Embryonic facial prominence (tissue), 1 donor: Measurements from ENCODE around the gene TNS3.
A peak's percentile ranks its signal among the peaks of the same experiment; 100 is the strongest.

Experiments used
- DNase-seq: peaks from one replicate; pipeline ENCODE4 v3.0.0-alpha.2; 2016; ENCODE audit errors: extremely low spot score

The TNS3 gene

DNA sequence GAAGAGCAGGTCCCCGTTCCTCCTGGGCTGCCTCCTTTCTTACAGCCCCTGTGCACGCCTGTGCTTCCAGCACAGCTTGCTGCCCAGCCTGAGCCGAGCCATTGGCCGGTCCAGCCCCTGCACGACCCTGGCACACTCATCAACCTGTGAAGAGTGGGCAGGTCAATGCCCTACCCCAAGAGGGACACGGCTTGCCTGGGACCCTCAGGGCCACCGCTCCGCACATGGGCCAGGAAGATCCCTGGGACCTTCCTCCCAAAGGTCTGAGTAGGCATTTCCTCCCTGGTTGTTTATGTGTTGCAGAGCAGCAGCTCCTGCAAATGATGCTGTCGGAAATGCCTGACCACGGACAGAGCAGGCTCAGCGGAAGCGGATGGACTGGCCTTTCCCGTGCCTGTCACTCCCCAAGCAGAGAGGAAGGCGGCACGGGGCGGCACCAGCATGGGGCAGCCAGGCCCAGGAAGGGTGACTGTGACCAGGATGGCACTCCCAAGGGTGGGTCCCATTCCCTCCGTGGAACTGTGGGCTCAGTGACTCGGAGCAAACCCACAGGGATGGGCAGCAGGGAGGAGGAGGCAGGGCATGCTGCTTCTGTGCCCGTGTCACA lies 252.5 kb downstream of the TNS3 start:
- no peak for DNase-seq

DNA sequence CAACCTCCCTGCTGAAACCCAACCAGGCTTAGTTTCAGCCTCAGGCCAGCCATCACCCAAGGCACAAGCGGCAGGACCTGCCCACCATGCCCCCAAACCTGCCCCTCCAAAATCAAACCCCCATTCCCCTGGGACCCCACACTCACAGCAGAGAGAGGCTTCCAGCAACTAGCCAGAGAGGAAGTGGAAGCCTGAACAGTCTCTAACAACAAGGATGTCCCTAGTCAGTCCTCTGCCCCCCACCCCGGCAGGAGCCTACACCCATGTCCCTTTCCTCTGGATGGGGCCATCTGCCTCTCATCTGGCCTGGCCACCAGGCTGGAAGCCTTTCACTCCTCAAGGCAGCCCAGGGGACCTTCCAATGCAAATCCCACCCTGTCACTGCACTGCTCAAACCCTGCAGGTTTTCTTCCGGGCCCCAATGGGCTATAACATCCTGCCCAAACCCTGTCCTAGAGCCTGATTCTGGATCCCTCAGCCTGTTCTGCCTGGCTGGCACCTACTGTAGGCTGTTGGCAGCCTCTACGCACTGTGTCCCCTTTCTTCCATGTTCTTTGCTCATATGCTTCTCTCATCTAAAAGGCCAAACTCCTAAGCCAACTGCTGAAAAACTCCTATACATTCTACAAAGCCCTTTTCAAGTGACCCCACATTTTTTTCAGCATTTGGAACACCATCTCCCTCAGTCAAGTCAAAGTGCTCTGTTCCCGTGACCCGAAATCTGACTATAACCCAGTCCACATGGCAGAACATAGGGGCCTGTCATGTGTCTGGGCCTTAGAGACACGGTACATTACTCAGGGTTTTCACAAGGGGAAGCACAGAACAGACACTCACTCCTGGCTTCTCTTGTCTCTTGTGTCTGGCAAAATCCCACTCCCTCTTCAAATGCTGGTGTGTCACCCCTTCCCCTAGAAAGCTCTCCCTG lies 253.3 kb downstream of the TNS3 start:
- no peak for DNase-seq

DNA sequence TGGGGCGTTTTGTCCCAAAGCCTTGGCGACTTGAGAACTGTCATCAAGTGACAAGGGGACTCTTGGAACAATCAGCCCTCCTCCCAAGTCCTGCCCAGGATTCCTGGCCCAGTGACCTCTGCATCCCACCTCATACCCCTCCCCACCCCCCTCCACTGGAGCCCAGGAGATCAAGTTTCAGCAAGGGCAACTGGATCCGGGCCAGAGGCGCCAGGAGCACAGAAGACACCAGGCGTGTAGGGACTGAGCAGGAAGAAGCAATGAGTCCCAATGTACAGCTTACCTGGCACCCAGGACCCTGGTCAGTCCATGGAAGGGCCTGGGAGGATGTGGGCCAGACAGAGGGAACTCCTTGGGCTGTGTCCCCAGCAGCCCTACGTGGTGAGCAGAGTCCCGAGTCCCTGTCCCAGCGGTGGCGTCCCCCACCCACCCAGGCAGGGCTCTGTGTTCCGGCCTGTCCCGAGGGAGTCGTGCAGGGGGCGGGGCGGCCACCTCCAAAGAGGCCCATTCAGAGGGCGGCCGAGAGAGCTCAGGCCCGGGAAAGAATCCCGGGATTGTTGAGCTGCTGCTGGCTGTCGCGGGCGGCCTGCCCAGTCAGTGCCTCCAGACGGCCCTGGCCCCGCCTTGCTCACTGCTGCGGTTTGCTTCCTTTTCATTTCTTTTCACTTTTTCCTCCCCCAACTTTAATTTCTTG lies 254.1 kb downstream of the TNS3 start:
- DNase-seq, result peak; percentile 68

DNA sequence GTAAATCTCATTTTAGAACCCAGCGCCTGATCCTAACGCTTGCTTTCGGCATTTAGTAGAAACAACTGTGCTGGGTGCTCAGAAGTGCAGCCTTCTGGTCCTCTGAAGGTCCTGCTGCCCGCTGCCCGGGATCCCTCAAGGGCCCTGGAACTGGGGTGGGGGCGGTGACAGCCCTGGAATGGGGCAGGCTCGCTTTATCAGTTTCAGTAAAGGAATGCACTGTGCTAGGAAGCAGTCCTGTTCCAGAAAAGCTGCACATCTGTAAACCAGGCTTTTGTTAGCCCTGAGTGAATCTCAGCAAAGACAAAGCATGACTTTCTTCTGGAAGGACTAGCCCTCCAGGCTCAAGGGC lies 254.6 kb downstream of the TNS3 start:
- DNase-seq, result no peak

DNA sequence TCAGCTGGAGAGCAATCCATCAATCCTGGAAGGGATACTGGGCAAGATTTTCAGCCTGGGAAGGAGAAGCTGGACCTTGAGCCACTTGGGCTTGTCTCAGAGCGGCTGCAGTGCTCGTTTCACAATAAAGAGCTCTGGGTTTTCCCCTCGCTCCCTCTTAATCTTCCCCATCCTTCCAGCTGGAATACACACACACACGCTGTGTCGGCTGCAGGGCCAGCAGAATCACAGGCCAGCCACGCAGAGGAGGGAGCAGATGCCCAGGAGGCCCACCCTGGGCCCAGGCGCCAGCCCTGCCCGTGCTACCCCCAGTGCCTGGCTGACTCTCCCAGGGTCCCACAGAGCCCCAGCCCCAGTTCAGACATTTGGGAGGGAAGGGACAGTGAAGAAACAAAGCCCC lies 255.1 kb downstream of the TNS3 start:
- no peak for DNase-seq

DNA sequence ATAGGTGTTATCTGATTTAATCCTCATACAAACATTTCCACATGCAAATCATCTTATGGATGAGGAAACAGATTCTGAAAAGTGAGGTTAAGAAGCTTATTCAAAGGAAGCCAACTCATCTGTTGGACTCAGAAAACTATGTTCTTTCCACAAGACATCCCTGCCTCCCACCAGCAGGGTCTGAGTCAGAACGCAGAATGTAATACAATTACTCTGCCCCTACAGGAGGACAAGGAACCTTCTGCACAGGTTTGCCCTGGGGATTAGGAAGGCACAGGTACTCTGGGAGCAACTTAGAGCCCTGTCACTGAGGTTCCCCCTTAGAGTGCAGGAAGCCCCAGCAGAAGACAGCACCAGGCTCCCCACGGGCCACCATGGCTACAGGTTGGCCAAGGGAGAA lies 255.7 kb downstream of the TNS3 start:
- no peak for DNase-seq

DNA sequence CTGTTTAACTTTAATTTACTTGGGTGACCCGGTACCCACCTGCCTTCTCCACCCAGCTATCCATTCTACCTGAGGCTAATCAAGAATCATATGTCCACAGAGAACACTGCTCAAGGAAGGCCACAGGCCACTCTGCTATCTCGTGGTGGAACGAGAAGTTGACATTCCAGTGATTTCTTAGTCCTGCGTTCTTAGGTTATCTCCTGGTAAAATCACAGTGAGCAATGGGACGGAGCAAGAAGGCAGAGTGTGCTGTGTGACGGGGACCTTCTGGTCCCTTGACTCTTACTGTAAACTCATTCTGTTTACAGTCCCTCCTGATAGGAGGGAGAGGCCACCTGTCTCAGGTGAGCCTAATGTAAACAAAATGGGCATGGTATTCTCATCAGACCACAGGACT lies 256.6 kb downstream of the TNS3 start:
- DNase-seq, result no peak

DNA sequence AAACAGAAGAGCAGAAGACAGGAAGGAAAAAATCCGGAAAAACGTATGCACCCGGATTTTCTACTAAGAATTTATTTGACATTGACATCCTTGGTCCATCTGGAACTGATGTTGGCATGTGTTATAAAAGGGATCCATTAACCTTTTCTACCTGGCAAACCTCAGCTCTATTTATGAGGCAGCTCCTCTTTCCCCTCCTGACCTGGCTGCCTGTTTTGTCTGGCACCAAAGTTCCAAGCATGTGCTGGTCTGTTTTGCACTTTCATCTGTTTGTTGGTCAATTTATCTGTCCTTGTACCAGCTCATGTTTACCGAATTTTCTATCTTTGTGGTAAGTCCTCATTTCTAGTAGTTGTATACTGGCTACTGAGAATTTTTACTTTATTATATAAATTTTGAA lies 258.0 kb downstream of the TNS3 start:
- no peak for DNase-seq

DNA sequence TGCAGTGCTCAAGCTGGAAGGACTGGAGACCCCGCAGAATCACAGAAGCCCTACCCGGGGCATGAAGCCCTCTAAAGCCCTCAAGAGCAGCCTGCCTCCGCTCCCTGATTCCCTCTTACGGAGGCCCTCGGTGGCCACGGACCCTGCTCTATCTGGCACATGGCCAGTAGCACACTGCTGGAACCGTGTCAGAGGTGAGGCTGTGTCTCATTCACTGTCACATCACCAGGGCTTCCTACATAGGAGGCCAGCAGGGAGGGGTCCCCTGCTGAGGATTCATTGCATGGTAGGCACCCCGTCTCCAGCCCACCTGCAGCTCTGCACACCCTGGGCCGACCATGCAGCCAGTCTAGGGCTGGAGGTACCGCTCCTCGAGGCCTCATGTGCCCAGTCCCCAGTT lies 259.2 kb downstream of the TNS3 start:
- no peak for DNase-seq

DNA sequence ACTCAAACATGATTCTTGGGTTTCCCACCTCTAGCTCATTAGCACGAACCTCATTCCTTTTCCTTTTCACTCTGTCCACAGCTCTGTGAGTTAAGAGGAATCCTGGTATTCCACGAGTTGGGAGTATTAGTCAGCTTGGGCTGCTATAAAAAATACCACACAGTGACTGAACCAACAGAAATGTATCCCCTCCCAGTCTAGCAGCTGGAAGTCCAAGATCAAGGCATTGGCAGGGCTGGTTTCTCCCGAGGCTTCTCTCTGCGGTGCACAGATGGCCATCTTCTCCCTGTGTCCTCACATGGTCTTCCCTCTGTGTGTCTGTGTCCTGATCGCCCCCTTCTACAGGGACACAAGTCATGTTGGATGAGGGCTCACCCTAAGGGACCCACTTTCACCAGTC lies 261.6 kb downstream of the TNS3 start:
- DNase-seq, result no peak

DNA sequence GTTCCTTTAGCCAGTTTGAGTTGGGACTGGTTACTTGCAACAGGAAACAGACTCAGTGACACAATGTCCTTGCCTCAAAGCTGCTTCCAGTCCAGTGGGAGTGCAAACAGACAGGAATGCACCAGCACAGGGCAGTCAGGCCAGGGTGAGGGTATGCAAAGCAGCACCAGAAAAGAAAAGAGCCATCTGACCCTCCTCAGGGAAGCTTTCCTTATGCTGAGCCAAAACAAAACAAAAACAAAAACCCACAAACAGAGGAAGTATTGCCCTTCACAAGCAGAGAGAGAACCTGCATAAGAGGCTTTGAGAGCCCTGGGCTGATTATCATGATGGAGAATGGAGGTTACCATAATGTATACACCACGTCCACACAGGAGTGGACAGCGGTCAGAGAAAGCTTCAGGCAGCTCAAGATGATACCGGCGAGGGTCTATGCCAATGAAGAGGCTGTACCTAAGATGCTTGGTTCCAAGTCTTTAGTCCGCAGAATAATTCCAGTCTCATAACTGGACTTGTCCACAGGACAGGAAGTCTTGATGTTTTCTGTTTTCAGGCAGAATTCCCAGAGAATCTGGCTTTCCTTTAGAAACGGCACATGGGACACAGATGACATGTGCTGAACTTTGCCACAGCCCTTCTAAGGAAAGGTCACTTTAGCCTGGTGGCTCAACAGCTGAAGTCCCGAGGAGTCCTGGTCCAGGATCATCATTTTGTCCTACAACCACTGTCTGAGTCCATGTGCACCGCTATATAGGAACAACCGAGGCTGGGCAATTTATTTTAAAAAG lies 263.3 kb downstream of the TNS3 start:
- DNase-seq, result no peak

DNA sequence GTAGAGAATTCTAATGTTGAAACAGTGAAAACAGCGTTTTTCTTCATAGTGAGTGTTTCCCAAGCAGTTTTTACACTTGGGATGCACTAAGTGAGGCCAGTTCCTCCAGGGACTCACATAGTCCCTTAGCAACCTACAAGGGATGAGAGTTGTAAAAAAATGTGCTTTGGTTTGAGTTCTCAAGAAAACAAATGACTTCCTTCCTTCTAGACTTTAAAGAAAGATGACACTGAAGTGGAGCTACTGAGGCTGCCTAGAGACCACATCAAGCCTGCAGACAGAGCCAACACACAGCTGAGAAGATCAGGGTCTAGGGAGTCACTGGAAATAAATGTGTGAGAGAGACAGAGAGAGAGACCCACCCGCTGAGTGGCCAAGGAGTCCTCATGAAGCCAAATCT lies 264.4 kb downstream of the TNS3 start:
- no peak for DNase-seq

DNA sequence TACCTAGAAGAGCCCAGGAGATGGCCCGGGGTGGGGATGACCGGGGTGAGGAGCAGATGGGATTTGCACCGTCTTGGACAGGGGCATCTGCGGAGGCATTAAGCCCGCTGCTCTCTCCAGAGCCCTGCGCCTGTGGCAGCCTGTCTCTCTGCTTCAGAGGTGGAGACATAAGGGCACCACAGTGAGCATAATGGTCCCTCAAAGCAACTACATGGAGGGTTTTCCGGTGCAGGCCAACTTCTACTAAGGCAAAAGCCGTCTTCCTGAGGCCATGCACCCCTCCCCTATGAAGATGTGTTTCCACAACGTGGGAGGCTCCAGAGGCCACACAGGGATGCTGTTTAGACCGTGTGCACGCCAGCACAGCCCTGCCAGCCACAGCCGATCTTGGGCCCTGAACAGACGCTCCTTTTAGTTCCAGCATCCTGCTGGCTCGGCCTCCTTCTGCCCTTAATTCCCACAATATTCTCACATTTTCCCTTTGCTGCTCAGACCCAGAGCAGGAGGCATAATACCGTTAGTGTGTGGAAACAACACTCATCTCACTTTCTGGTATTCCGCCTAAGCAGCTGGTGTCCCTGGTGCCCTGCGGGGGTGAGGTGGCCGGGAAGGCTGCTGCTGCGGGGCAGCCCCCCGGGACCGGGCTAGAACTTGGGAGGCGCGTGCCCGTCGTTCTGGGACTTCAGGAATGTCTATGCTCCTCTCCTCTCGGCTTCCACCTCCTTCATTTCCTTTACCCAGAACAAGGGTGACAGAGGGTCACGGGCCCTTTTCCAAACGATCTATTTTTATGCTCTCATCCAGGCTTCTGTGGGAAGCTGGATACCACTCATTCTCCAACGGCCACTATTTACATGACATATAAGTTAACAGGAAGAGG lies 266.9 kb downstream of the TNS3 start:
- DNase-seq, result no peak

DNA sequence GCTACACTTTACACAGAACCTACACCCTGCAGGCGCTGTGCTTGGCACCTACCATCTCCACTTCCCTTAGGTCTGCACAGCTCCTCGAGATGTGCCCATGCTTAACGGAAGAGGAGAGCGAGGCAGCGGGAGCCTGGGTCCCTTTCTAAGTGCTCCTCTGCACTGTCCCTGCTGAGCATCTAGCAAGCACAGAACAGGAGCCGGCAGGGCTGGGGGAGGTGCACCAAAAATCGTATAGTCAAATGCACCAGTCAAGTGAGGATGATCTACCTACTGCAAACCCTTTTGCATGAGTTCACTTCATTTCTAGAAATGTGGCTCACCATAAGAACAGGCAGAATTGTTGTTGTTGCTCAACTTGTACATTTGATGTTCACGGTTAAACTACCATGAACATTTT lies 267.7 kb downstream of the TNS3 start:
- DNase-seq, result no peak

DNA sequence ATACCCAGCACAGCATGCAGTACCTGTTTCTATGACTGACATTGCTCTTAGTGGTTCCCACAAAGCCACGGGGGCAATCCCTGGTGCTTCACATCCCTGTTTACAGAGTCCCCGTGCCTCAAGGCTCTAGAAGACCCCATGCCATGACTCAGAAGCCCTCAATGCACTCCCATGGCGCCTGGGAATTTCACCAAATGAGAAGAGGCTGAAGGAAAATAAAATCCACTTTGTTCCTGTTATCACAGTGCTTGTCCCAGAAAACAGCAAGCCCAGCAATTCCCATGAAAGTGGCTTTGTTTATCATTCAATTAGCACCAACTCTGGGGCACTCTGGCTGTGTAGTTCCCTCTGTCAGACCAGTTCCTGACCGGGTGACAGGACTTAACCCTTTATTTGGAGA lies 268.3 kb downstream of the TNS3 start:
- no peak for DNase-seq

DNA sequence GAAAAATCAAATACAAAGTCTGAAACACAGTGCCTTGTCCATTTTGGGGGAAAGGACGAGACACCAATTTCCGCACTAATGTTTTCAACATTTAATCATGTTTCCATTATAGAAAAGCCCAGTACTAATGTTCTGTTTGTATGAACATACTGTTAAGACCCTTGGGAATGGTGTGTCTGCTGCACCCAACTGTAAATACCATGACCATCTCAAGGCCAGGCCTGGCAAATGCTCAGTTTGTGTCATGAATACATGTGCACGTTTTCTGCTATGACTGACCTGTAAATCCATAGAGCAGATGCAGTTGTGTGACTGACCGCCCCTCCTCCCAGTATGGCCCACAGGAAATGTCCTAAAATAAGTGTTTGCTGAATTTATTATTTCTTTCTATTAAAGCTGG lies 270.0 kb downstream of the TNS3 start:
- no peak for DNase-seq

DNA sequence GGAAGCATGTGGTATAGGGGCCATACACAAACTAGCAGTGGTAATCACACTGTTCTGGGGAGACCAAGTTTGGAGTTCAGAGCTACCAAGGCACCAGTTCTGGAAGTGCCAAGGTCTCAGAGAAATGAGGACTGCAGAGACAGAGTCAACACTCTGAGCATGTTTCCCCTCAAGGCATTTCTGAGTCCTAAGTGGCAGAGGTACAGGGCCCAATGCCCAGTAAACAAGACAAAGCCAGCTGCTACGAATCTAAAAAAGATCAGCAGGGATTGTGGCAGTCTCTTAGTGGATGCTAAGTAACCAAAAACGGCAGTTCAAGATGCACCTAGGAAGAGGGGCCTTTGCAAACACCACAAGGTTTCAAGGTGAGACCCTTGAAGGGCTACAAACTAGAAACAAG lies 271.9 kb downstream of the TNS3 start:
- no peak for DNase-seq

DNA sequence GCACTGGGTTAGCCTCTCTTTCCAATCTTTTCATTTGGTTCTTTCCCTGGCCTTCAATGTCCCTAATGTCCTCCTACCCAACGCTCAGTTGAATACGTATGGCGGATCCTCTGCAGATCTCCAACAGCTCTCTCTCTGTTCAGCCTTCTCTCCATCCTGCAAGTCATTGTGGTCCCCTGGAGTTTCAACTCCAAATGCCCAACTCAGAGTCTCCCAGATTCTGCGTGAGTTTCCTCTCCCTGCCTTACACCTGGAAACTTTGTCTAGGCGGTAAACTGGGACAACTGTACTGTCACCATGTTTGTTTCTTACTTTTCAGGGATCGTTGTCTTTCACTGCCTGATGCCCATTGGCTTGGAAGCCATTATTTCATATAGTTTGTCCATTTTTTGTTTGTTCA lies 273.1 kb downstream of the TNS3 start:
- DNase-seq, result no peak

DNA sequence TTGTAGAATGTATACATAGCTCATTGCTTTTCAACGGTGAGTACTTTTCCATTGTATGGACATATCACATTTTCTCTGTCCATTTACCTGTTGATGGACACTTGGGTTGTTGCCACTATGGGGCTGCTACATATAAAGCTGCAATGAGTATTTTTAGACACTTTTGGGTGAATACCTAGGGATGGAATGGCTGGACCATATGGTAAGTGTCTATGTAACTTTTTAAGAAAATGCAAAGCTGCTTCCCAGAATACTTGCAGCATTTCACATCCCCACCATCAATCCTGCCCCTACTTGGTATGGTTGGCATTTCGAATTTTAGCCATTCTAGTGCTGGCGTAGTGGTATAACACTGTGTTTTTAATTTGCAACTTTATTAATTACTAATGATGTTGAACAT lies 274.6 kb downstream of the TNS3 start:
- no peak for DNase-seq

DNA sequence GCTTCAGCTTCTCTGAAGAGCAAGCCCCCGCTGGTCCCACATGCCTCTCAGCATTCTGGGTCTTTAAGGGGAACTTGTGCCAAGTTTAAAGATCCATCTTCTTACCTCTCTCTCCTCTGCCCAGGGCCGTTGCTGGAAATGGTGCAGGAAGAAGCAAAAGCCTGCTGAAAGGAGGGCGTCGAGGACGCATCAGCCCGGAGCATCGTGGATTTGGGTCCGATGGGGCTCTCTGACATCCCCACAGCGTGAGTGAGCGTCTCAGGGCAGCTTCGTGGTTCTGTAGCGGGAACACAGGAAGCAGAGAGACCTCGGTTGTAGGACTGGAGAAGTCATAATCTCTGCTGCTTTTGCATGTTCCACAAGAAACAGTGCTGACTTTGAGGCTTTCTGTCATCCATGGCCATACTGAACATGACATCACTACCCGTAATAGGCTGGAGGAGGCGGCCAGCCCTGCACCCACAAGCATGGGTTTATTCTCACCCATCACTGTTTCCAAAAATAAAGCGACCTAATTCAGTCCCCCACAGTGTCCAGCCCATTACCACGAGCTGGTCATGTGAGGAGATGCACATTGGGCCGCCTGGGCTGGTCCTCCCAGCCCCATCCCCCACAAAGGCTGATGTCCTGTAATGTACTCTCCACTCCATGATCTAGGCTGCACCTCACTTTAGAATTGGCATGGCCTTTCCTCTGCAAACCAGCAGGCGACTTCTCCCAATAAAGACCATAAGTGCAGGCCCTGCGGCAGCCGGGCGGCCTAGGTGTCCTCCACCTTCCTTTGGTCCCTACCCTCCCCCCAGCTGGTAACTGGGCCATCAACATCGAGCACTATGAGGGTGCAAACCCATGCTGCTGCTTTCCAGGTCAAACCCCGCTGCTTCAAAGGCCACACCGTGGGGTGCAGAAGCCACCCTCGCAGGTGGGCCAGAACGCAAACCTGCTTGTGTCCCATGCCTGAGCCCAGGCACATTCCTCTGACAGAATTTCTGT lies 276.9 kb downstream of the TNS3 start:
- no peak for DNase-seq
